Central memory CD4-positive, alpha-beta T cell (primary cell): ENCODE data around the gene SMYD2.

ENCODE experiments used
- DNase-seq: peaks from one replicate; pipeline ENCODE4 v3.0.0; 2022

Gene SMYD2

DNA sequence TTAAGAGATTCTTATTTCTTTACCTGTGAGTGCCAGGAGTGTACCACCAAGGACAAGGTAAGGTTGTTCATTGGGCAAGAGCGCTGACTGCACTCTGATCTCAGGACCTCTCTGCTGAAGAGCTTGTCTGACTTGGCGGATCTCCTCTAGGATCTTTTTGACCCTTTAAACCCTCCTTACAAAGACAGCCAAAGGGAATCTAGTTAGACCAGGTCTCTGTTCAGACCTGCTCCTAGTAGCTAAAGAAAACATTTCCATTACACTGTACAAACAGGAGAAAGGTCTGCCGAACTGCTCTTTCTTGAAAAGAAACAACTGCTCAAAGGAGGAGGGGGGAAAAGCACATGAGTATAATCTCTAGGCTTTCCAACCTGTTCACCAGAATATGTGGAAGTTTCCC is 49.3 kb downstream of the SMYD2 start:
- no peak for DNase-seq

DNA sequence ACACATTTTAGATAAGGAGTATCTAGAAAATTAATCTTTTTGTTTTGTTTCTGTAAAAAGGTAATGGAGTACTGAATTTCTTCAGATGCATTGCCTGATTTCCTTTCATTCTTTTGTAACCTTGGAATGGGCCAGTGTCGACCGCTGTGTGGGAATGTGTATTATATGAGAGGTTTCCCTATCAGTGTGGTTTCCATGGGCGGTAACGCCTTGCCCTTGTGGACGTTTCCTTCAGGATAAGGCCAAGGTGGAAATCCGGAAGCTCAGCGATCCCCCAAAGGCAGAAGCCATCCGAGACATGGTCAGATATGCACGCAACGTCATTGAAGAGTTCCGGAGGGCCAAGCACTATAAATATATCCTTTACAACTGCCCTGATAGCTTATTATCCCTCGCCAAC is 49.8 kb downstream of the SMYD2 start:
- no peak for DNase-seq

DNA sequence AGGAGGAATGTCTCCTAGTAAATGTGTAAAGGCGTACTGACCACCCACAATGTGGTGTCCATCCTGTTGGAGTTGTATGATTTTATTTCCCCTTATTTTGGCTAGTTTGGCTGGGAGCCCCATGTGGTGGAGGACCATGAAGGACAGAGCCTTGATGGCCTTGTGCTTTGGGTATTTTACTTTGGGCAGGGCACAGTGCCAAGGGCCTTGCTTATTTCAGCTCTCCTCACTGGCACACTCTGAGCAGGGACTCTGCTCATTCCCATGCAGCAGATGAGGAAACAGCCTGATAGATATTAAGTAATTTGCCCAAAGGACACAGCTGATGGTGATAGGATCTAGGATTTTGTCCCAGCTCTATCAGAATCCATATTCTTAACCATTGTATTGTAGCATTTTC is 50.2 kb downstream of the SMYD2 start:
- no peak for DNase-seq

DNA sequence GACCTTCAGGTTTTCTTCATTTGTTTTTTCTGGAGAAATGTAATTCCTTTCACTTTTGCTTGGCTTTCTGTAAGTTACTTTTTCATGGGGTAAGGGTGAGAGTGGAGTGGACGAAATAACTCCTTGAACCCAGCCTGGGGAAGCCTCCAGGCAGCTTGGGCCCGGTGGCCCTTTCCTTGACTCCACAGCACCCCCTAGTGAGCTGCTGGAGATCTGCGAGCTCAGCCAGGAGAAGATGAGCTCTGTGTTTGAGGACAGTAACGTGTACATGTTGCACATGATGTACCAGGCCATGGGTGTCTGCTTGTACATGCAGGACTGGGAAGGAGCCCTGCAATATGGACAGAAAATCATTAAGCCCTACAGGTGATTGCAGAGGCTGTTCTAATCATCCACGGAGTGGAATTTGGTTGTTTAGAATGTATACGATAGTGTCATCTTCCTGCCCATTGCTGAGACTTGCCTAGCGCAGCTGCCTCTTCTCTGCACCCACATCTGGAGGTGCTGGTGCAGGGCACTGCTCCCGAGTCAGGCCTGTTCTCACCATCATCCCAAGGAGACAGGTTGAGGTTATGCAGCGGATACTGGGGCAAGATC is 51.0 kb downstream of the SMYD2 start:
- DNase-seq, result peak; percentile 29

DNA sequence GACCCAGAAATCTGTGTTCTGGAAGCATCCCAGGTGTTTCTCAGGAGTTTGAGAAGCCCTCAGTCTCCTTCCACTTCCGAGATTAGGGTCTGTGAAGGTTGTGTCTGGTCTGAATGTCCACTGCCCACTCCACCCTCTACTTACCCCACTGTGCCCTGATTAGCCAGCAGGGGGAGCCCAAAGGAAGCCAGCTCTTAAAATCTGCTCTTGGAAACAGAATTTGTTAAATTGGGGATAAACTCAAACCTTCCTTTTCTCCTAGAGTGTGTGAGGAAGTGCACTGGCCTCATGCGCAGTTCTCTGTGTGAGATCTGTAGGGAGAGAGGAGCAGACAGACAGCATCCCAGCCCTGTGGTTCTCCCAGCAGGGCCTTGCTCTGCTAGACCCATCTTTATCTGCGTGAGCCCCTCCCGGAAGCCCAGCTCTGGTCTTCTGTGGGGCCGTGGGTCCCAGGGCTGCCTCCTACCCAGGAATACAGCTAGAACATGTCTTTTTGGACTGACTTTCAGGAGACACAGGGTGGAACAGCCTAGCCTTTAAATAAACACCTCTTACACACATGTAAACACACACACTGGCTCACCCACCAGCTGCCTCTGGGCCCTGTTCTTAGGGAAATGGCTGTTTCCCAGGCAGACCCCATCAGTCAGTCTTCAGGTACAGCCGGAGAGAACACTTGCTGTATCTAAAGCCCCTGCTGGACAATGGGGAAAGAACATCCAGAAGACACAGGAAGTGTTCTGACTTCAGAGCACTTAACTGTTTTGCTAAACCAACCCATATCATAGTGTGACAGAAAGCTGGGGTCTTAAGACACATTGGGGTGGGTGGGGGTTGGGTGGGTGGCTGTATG is 52.2 kb downstream of the SMYD2 start:
- peak; percentile 13 for DNase-seq

DNA sequence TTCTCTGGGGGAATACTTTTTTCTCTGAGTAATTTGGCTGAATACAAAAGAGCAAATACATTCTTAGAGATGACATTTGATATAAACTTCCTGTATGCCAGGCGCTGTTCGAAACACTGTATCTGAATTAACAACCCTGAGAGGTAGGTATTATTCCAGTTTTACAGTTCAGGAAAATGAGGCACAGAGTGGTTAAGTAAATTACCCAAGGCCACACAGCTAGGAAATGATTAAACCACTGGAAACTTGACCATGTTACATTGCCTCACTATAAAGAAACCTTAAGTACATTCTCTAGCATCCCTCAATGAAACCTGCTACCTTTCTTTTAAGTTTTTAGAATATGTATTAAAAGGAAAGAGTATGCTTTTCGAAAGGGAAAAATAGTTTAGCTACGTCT is 54.6 kb downstream of the SMYD2 start:
- DNase-seq, result no peak

DNA sequence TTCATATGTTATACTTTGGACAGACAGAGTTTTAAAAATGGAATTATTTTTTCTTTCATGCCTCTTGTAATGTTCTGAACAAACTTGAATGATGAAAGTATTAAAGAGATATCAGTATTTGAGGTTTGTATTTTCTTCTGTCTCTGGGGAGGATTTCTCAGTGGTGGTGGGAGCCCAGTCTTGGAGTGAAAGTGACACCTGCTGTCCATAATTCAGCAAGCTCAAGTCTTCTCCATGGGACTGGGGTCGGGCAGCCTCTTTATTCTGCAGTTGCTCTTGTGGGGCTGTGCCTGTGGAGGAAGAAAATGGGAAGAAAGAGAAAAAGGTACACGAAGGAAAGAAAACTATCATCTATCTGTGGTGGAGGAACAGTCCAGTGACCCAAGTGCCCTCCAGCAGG is 56.1 kb downstream of the SMYD2 start:
- no peak for DNase-seq

DNA sequence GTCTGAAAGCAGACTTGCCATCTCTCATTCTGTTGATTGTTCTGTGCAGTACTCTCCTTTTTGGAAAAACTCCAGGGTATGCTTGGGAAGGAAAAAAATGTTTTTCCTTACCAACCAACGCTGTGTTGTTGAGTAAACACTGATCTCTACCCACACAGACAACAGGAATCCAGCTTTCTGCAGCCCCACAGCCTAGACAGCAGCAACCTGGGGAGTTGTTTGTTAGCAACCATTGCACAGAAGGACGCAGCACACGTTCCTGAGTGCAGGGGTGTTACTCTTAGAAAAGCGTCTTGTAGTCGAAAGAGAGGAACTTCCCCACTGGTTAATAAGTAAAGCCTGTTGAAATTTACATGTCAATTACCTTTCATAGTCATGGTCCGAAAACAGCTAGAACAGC is 56.6 kb downstream of the SMYD2 start:
- DNase-seq, result no peak

DNA sequence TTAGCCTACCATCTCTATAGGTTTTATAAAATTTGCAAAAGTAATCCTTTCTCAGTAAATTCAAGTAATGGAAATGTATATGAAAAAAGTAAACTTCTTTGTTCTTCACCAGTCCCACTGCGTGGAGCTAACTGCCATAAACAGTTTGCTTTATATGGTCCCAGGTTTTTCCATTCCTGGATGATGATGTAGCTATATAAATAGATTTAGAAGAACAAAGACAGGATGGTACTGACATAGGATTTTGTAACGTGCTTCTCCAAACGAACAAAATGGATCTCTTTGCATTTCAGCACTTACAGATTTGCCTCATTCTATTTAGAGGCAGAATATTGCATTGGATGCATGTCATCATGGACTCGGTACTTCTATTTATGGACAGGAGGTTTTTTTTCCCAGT is 57.3 kb downstream of the SMYD2 start:
- DNase-seq, result no peak

DNA sequence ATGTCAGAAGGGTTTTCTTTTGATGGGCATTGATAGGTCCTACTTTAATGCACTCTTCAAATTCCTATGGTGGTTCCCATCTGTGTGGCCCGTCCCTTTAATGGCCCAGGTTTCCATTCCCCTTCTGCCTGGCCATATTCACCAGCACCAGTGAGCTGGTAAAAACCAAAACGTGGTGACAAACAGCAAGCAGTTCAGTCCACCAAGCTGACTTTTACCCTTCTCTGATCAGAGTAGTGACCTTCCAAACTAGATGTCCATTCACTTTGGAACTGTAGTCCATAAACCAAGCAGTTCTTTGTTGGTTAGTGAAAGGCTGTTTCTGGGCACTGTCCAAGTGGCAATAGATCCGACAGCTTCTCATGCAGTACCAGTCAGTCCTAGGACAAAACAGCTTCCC is 60.5 kb downstream of the SMYD2 start:
- DNase-seq, result no peak

DNA sequence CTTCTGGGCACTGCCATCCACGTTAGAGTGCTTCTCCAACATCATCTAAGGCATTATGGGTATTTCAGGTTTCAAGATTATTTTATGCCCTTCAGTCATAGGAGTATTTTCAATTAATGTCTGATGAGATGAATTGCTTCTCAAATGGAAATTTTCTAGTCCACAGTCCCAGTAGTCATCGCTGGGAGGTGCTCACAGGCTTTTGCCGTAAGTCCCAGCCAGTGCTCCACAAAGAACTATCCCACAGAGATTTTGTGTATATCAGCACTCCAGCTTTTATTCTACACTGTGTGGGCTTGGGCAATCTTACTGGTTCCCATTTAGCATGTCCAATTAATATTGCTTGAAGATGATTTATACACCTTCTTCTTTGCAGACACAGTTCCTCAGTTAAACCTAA is 61.0 kb downstream of the SMYD2 start:
- DNase-seq, result no peak

DNA sequence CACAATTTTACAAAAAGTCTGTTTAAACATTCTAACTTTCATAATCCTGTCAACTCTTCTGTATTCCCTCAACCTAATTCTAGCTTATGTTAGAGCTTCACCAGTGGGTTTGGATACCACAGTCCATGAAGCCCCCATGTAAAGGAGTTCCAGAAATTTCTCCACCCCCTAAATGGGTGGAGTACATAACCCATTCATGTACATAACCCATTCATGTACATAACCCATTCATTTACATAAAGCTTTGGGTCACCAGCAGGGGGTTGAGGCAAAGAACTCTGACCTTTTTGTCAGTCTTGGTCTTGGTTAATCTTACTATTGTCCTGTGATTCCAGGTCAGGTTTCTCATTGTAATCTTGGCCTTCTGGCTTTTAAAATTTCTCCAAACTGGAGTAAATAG is 61.6 kb downstream of the SMYD2 start:
- no peak for DNase-seq

DNA sequence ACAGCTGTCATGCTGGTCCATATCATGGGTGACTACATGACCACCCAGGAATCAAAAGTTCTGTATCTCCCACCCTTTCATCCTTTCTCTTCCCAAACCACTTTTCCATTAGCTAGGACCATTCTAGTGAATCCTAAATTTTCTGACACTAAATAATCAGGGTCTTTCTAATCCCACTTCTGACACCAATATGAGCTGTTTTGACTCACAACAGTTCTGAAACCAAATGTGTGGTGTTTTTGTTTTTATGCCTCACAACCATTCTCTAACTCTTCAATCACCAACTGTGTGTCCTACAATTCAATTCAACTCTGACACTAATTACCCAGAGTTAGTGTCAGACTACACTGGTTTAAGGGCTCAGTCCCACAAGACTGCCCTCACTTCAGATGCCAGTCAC is 63.9 kb downstream of the SMYD2 start:
- DNase-seq, result no peak

DNA sequence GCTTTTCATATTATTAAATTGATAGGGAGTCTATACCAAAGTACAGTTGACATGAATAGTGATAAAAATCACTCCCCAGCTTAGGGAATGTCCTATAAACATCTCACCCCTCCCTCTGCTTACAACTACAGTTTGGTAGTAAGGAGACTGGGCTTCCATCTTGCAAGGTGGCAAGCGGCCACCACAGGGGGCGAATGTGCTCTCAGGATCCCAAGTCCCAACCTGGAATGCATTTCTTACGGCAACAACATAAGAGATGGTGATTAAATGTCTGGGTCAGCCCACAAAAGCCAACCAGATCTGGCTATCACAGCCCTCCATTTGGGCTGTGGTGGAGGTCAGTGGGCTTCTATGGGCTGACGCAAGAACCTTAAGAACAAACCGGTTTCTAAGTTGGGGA is 68.0 kb downstream of the SMYD2 start:
- no peak for DNase-seq

DNA sequence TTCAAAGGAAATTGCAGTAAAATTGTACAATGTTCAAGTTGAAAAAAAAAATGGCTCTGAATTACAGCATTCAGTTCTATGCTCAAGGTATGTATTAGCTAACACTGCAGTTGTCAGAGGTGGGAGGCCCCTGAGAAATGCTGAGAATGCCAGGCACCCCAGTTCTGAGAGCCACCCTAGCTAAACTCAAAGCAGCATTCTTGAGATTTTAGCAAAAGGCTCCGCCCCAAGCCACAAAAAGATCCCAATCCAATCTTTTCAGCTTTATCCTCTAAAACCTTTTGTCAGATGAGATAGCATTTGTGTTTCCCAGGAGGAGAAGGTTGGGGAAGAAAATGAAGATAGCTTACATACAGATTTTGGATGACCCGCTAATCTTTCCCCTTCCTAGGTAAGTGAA is 68.8 kb downstream of the SMYD2 start:
- DNase-seq, result no peak

DNA sequence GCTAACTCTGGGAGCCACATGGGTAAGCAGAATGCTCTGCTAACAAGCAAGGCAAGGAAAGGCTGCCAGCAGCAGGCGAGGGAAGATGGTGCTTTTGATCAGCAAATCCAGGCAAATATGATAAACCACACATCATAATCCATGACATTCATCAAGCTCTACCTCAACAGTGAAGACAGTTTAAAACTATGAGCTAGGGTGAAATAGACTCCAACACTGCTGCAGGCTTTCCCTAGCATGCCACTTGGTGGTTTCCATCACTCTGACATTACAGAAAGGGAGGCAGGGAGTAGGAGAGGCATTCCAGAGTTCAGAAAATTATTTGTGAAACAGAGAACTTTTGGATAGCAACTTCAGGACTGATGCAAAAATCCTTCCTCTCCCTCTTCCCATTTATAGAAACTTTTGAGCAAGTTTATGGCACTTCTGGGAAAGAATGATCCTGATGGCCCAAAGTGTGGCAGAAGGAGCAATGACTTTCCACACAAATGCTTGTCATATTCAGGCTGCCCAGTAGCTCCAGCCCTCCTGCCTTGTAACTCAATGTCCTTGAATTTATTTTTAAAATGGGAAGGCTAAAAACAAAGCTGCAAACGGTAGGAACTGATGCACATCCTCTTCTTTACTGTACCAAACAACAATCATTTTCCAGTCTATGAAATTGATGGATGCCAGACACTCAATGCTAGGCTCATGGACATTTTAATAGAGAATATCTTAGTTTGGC is 70.8 kb downstream of the SMYD2 start:
- no peak for DNase-seq

DNA sequence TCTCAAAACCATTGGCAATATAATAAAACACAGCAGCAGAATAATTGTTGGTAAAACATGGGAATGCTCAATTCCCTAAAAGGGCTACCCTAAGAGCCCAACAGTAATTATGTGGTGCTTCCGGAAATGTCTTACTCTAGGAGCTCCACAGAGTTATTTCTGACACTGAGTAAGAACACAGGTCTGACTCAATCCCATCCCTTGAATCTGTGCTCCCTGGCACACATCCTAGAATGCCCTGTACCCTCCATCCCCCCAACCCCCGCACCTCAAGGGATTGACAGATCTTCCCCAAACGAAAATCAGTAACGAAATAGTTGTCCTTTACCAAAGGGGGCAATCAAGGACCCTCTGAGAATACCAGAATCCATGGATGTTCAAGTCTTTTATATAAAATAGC is 71.9 kb downstream of the SMYD2 start:
- no peak for DNase-seq

DNA sequence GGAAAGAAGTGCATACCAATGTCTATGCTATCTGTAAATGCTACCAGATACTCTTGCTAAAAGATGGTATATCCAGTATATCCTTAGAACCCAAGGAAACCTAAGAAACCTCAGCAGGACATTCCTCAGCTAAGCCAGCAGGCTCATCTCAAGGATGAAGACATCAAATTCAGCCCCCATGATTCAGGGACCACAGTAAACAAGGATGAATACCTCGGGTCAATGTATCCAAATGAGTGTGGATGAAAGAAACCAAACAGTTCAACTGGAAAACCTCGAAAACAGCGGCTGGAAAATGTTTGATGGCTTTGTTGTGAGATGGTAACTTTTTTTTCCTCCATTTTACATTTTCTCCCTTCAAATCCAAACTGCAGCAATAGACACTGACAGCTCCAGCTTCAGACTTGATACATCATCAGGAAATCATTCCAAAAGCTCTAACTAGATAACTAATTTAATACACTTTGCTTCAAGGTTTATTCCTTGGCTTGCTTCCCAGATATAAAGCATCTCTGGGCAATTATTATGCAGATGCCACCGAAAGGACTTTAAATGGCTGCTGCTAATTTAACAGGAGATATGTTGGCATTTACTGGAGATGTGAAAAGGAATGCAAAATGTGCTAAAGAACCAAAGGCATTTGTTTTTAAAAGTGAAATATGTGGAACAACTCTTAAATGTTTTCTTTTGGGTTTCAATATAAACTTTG is 73.6 kb downstream of the SMYD2 start:
- no peak for DNase-seq

DNA sequence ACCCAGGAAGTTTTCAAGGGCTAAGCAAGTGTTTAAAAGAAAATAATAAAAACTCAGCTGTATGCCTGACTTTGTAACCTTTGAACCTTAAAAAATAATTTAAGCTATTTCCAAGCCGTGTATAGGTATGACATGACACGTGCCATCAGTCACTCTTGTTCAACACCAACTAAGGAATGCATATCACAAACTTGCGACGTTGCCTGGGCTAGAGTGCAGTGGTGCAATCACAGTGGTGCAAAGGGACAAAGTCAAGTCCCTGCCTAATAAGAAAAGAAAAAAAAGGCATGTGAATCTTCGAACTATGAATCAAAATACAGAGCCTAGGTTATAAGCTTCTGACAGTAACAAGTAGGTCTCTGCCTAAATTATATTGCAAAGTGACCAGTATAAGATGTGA is 79.2 kb downstream of the SMYD2 start:
- DNase-seq, result no peak

DNA sequence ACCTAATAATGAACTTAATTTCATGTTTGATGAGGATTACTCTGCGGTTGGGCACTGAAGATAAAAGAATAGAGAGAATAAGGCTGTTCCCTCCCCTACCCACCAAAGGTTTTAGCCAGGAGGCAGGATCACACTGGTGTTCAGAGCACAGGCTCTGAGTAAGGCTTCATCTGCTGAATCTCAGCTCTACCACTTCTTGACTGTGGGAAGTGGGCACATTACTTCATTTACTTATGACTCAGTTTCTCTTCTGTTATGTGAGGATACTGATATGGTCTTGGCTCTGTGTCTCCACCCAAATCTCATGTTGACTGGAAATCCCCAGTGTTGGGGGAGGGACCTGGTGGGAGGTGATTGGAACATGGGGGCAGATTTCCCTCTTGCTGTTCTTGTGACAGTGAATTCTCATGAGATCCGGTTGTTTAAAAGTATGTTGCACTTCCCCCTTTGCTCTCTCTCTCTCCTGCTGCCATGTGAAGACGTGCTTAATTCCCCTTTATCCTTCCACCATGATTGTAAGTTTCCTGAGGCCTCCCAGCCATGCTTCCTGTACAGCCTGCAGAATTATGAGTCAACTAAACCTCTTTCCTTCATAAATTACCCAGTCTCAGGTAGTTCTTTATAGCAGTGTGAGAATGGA is 79.7 kb downstream of the SMYD2 start:
- DNase-seq, result no peak

DNA sequence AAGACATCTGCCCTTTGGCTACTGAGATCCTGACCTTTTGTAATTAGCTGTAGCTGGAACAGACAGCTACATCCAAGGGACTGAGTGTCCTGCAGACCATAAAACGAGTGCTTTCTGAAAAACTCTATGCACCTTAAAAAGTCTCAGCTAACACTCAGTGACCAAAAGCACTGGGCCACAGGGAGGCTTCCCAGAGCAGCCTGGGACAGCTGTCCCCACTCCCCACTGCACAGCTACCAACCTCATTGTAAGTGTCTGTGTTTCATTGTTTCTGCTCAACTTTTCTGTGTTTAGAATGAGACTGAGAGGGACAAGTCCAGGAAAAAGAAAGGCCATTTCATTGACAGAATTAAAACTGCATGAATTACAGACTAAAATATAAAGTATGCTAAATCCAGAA is 80.7 kb downstream of the SMYD2 start:
- no peak for DNase-seq

DNA sequence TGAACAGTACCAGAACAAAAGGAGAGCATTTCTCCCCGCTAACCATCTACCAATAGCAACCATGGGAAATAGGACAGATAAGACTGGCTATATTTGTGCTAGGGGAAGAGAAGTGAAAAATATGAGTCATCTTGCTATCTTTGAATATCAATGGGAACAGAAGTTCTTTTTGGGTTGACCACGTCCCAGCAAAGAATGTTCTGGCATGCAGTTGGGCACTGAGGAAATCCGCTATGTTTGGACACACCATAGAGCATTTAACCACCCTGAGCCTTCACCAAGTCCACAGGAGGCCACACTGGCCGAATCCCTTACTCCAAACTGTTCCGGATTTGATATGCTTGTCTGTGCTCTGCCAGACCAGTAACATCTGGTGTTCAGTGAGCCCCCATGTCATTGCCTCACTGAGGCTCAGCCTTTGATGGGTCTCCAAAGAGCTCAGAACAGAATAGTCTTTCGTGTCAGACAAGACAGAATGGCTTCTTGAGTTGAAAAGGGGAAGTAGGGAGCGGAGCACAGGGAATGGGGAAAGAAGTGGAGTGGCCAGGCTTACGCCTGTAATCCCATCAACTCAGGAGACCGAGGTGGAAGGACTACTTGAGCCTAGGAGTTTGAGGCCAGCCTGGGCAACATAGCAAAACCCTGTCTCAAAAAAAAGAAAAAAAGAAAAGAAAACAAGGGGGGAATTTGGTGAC is 81.4 kb downstream of the SMYD2 start:
- DNase-seq, result no peak
